Aorta (tissue), 5 donors: ENCODE data around the gene EN1. TPM values are rescaled to one million over a fixed set of nuclear protein-coding genes. Genes with fewer than 3 reads are reported as not detected.

Experiments
- ATAC-seq: fragments of 200-7000 bp; cut with Tn5 transposase; one replicate; pipeline ENCODE4 v1.9.1; 2022; ENCODE audit warnings: moderate library complexity; ENCODE audit not compliant: low FRiP score
- DNase-seq, 2 donors: peaks; one replicate each; pipeline ENCODE4 v3.0.0-alpha.2; 2020
- H3K27ac ChIP-seq, 2 donors: one replicate each; pipeline ENCODE4 v1.5.1; 2013; ENCODE audit warnings: low read length in 2 of 2, mild to moderate bottlenecking in 2 of 2, moderate library complexity in 2 of 2, control low read depth in 1 of 2, inconsistent platforms in 1 of 2, low read depth in 1 of 2
- H3K27me3 ChIP-seq, 2 donors: one replicate each; pipeline ENCODE4 v1.6.1; 2013; ENCODE audit warnings: control low read depth in 1 of 2, low read length in 1 of 2, mild to moderate bottlenecking in 1 of 2, moderate library complexity in 1 of 2; ENCODE audit not compliant: insufficient read depth in 2 of 2, control insufficient read depth in 1 of 2
- H3K36me3 ChIP-seq, 2 donors: one replicate each; pipeline ENCODE4 v1.6.1; 2013; ENCODE audit warnings: control low read depth in 1 of 2, low read length in 1 of 2, mild to moderate bottlenecking in 1 of 2; ENCODE audit not compliant: insufficient read depth in 2 of 2, control insufficient read depth in 1 of 2
- H3K4me1 ChIP-seq, 2 donors: one replicate each; pipeline ENCODE4 v1.6.1; 2013; ENCODE audit warnings: low read length in 2 of 2, control low read depth in 1 of 2, mild to moderate bottlenecking in 1 of 2, moderate library complexity in 1 of 2; ENCODE audit not compliant: insufficient read depth in 2 of 2, control insufficient read depth in 1 of 2
- H3K4me3 ChIP-seq, 2 donors: one replicate each; pipeline ENCODE4 v1.5.1; 2013; ENCODE audit warnings: low read length in 2 of 2, control low read depth in 1 of 2, mild to moderate bottlenecking in 1 of 2
- H3K9me3 ChIP-seq: one replicate; pipeline ENCODE4 v1.6.1; 2013; ENCODE audit warnings: mild to moderate bottlenecking, low read length; ENCODE audit not compliant: control insufficient read depth
- WGBS, 2 donors: extraction: QIAGEN DNeasy Blood & Tissue Kit; methylation state at CpG; one replicate each; pipeline ENCODE4 v1.1.7; 2013; 5-methylcytosine and 5-hydroxymethylcytosine counted together
- intact Hi-C, 2 donors: fragments of 100-400 bp; cut with DNase I; formaldehyde crosslinking; loops; one replicate each; pipeline versions ENCODE4 v1.14.2 to v1.15.0; 2022
- polyA plus RNA-seq, 2 donors: library from polyadenylated mRNA; stranded (reverse); fragments of 200-250 nt; gene quantifications; one replicate each; pipeline ENCODE4 v1.2.3, GENCODE V29; 2013
- total RNA-seq, 2 donors: library from RNA; stranded (reverse); fragmentation: NEBNext Ultra II Directional; extraction: Animal tissue kit (Norgen Biotek cat#: 25700); gene quantifications; one replicate each; pipeline ENCODE4 v1.2.1, GENCODE V29; 2021
- donor health status: healthy with polysubstance abuse.
- donor health status: Bipolar disorder and iron deficiency.
- donor health status: DM: no; HTN: no; CAD: no.
- donor health status: DM: no; HTN: no; CAD: no.
- donor health status: DM: yes; HTN: yes; CAD: no.

EN1 gene
- total and polyA plus RNA-seq, 4 donors: not detected

DNA sequence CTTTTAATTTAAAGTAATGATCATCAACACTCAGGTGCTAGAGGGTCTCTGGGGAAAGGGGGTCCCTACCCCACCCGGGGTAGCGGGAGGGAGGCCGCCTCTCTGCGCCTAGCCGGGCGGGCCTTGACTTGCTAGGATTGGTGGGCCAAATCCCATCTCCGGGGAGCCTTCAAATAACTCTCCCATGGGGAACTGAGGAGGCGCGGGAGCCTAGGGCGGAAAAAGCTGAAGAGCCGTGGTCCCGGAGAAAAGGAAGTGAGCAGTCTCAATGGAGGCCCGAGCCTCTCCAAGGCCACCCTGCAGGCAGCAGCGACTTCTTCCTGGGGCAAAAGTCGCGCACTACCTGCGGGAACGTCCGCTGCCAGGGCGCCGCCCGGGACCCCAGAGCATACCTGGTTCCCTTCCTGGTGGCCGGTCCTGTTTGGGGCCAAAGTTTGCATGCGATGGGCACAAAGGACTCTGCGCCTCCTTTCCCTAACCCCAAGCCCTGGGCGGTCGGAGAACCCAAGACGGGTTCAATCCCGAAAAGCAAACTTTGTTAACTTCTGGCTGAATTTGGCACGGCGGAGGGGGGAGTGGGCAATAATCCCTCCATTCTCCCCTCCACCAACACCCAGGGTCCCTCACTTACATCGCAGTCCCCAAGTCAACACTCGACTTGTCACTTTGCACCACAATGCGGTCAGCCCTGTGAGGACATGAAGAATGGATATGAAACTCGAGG lies 13.6 kb downstream of the EN1 start:
- Histone ChIP-seq H3K27ac (no peak overlapping the region), H3K27me3 (no peaks in the 10 kb centered on the region), H3K36me3 (no peaks in the 10 kb centered on the region), H3K4me1 (no peaks in the 10 kb centered on the region), H3K4me3 (no peak overlapping the region), H3K9me3 (no peaks in the 10 kb centered on the region)
- intact Hi-C loops: no loop called here
- 7 to 9% methylated on average over 35 of the region's 35 CpGs for WGBS, 2 donors
- DNase-seq: no peak
- ATAC-seq: no peak

DNA sequence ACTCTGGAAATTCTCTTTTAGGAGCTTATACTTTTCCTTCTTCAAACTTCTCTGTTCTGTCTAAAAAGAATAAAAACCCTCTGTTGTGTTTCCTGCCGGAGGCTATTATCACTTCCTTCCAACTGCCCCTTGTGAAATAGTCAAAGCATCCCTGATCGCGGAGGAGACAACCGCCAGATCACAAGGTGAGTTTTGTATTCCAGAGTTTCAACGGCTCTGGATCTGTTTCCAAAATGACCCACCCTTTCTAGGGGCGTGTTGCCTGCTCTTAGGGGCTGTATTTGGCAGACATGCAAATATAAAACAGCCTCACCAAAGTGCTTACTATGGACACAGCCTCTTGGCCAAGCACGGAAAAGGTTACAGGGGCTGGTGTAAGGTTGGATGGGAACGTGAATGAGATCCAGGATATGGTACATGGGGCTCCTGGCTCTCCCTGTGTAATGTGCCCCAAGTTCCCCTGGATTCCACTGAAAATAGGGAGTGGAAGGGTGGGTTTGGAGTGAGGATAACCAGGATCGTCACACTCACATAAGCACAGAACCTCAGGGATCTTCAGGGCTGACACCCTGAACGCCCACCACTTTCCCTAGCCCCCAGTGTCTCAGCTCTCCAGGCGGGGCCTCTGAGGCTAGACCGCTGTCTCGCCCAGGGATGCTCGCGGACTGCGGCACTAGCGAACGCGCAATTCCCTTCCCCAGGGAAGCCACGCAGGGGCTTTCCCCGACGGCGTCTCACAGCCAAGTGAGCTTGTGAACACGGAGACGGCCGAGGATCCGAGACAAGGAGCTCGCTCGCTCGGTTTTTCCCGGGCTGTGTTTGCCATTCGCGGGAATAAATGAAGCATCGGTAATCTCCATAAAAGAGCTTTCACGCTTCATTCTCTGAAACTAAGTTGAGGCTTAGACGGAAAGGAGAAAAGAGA lies 14.4 kb downstream of the EN1 start:
- H3K27me3 ChIP-seq: no peaks in the 10 kb centered on the region
- intact Hi-C loops: no loop called here
- H3K27ac ChIP-seq: no peak overlapping the region
- H3K9me3 ChIP-seq: no peaks in the 10 kb centered on the region
- no peak overlapping the region for H3K4me3 ChIP-seq
- no peaks in the 10 kb centered on the region for H3K36me3 ChIP-seq
- DNase-seq (no peak), ATAC-seq (no peak)
- H3K4me1 ChIP-seq: no peaks in the 10 kb centered on the region
- 3 to 4% methylated on average over 36 of the region's 36 CpGs for WGBS, 2 donors

DNA sequence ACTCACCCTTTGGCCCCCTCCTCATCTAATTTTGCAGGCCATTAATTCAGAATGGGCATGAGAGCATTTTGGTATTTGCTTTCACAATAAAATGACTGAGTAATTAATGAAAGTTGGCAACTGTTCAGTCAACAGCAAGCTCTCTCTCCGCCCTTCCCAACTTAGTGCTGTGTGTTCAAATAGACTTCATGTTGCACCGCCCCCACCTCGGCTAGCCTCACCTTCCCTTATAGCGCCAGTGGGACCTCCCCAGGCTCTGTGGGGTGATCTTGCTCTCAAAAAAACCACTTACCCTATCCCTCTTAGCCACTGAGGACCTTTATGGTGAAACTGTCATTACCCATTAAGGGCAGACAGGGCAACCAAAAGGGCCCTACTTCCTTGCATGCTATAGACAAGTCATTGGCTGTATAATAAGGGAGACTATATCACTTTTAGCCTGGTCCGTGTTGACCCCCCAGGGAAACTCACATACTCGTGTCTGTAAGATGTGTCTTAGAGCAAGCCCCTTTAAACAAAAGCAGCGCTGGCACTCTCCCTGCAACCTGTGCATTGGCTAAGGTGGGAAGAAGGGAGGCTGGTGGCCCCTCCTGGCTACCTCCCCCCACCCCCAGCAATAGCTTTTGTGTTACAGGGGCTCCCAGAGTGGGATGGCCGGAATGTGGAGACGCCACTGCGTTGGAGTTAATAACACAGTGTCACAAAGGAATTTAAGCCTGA lies 15.2 kb downstream of the EN1 start:
- no peaks in the 10 kb centered on the region for H3K27me3 ChIP-seq
- no peak for ATAC-seq
- H3K9me3 ChIP-seq: no peaks in the 10 kb centered on the region
- DNase-seq: no peak
- no peaks in the 10 kb centered on the region for H3K4me1 ChIP-seq
- WGBS, 2 donors: 14 to 18% methylated on average over 10 of the region's 10 CpGs
- intact Hi-C loops: no loop called here
- no peak overlapping the region for H3K4me3 ChIP-seq
- H3K36me3 ChIP-seq: no peaks in the 10 kb centered on the region
- no peak overlapping the region for H3K27ac ChIP-seq

DNA sequence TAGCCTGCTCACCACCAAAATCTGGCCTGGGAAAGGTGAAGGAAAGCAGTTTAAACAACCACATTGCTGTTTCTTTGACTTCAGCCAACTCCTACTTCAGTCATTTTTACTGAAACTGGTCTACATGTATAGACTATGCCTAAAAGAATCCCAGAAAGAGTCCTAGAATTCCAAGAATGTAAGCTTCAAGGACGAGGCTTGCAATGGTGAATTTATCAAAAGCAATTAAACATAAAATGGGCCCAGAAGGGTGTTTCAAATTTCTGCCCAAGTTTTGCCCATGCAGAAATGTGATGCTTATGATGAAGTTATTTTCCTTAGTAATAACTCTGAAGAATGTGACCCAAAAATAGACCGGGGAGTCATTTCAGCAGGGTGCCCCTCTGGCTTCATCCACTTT lies 16.6 kb downstream of the EN1 start:
- 21 to 28% methylated on average over 2 of the region's 2 CpGs for WGBS, 2 donors
- H3K36me3 ChIP-seq: no peaks in the 10 kb centered on the region
- no peaks in the 10 kb centered on the region for H3K27me3 ChIP-seq
- intact Hi-C loops: no loop called here
- H3K4me3 ChIP-seq: no peak overlapping the region
- H3K9me3 ChIP-seq: no peaks in the 10 kb centered on the region
- no peak overlapping the region for H3K27ac ChIP-seq
- ATAC-seq: no peak
- no peaks in the 10 kb centered on the region for H3K4me1 ChIP-seq
- no peak for DNase-seq

DNA sequence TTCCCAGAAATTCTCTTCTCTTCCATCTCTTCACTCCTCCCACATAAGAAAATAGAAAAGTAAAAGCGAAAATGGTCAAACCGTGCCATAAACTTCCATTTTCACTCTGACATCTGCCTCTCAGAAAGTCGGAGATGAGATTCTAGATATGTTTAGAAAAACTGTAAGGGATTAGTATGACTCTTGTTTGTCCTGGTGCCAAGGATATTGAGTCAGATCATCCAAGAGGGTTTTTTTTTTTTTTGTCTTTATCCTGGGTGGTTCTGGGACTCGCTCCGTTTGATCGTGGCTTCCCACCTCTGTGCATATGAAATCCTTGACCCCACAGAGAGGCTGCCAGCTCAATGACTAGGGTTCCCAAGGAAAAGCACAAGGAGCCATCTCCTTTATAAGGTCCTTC lies 17.3 kb downstream of the EN1 start:
- no peak overlapping the region for H3K27ac ChIP-seq
- H3K27me3 ChIP-seq: no peaks in the 10 kb centered on the region
- H3K4me3 ChIP-seq: no peak overlapping the region
- WGBS, 2 donors: 73 to 76% methylated on average over 6 of the region's 6 CpGs
- intact Hi-C loops: no loop called here
- H3K4me1 ChIP-seq: no peaks in the 10 kb centered on the region
- DNase-seq (no peak), ATAC-seq (no peak)
- no peaks in the 10 kb centered on the region for H3K36me3 ChIP-seq
- H3K9me3 ChIP-seq: no peaks in the 10 kb centered on the region

DNA sequence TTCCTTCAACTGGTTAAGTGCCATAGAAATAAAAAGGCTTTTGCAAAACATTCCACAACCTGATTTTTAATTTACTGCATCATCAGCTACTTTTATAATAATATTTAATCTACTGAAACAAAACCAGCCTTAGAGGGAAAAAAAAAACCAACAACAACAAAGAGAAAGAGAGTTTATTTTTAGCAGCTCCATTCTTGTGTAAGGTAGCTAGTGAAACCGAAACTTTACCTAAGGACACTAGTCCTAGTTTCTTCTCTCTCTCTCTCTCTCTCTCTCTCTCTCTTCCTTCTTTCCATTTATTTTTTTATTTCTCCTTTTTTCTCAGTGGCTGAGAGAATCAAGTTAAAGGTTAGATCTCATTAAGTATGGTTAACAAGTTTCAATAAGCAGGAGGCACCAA lies 21.4 kb downstream of the EN1 start:
- DNase-seq (no peak), ATAC-seq (no peak)
- Histone ChIP-seq H3K4me1 (no peaks in the 10 kb centered on the region), H3K9me3 (no peaks in the 10 kb centered on the region), H3K36me3 (no peaks in the 10 kb centered on the region), H3K27ac (no peak overlapping the region), H3K27me3 (peaks cover 0 to 2% of the 10 kb centered on the region in 2 donors), H3K4me3 (no peak overlapping the region)
- 16 to 23% methylated on average over 1 of the region's 1 CpG for WGBS, 2 donors
- intact Hi-C loops: no loop called here

DNA sequence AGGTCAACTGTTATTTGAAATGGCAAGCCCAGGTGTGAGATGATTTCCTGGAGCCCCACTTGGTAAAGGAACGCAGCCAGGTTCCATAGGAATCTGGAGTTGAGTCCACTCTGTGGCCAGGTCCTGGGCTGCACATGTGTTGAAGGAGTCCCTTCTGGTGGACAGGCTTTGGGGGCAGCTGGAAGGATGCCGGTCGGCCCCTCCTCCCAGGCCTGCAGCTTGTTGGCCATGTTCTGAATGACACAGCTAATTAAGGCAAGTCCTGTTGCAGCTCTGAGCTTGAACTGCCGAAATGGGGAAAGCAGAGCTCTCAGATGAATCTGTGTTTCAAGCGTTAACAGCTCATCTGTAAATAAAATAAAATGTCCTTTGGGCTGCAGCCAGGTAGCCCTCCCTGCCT lies 23.8 kb downstream of the EN1 start:
- intact Hi-C loops: no loop called here
- DNase-seq: no peak
- no peaks in the 10 kb centered on the region for H3K4me1 ChIP-seq
- 50 to 61% methylated on average over 5 of the region's 5 CpGs for WGBS, 2 donors
- H3K27ac ChIP-seq: no peak overlapping the region
- H3K27me3 ChIP-seq: peaks cover 0 to 2% of the 10 kb centered on the region in 2 donors
- no peak overlapping the region for H3K4me3 ChIP-seq
- no peaks in the 10 kb centered on the region for H3K9me3 ChIP-seq
- H3K36me3 ChIP-seq: no peaks in the 10 kb centered on the region
- no peak for ATAC-seq

DNA sequence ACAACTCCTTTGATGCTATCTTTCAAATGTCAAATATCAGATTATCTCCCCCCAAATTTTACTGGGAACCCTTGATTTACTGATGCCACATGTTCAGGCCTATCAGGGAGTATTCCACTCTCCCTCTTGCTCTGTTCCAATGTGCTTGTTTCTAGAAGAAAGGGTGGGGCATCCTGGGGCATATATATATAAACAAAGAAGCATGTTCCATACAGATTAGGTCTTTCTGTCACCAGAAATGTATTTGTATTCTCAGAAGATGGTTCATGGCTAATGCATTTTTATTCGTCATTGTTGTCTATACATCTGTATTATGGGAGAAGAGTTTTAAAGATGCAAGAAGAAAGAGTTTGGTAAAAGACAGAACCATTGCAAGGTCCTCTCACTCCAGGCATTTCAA lies 24.9 kb downstream of the EN1 start:
- 45 to 47% methylated on average over 1 of the region's 1 CpG for WGBS, 2 donors
- ATAC-seq (no peak), DNase-seq (no peak)
- Histone ChIP-seq H3K27ac (no peak overlapping the region), H3K9me3 (no peaks in the 10 kb centered on the region), H3K4me1 (no peaks in the 10 kb centered on the region), H3K36me3 (no peaks in the 10 kb centered on the region), H3K4me3 (no peak overlapping the region), H3K27me3 (peaks cover 0 to 2% of the 10 kb centered on the region in 2 donors)
- intact Hi-C loops: no loop called here
